Iris pigment epithelial cell (primary cell): ENCODE results near the gene IFI44.

ENCODE experiments used
- DNase-seq: peaks from one replicate; pipeline ENCODE4 v3.0.0-alpha.2; 2011; ENCODE audit warnings: low read depth

IFI44 gene

GRCh38 chr1:78649628-78650027 is at the start of gene IFI44:
Gene IFI44, plus strand, starts transcription at chr1:78649831. Its CDS starts 365 bp downstream, at chr1:78650196.
- peak; percentile 90 for DNase-seq

- no peak for DNase-seq
Observed at GRCh38 chr1:78601068-78601467, 48.6 kb upstream of the IFI44 start.

GRCh38 chr1:78603206-78603605 is 46.4 kb upstream of the IFI44 start:
- DNase-seq = peak; percentile 47

- DNase-seq = no peak
Observed at GRCh38 chr1:78604643-78605042, 45.0 kb upstream of the IFI44 start.

- no peak for DNase-seq
Observed at GRCh38 chr1:78606274-78606673, 43.4 kb upstream of the IFI44 start.

- peak; percentile 34 for DNase-seq
Observed at GRCh38 chr1:78607334-78607927, 42.2 kb upstream of the IFI44 start.

GRCh38 chr1:78607944-78608343 is 41.7 kb upstream of the IFI44 start:
- DNase-seq = no peak

- DNase-seq = peak; percentile 84
Observed at GRCh38 chr1:78617615-78618026, 32.0 kb upstream of the IFI44 start.

- DNase-seq = peak; percentile 25
Observed at GRCh38 chr1:78619032-78619431, 30.6 kb upstream of the IFI44 start.

GRCh38 chr1:78619446-78619802 is 30.2 kb upstream of the IFI44 start:
- no peak for DNase-seq

- DNase-seq = peak; percentile 83
Observed at GRCh38 chr1:78619803-78620579, 29.6 kb upstream of the IFI44 start, which contains the start of gene IFI44L. Gene IFI44L, plus strand, starts transcription at chr1:78620448. Its CDS starts 7,468 bp downstream, at chr1:78627916.

- no peak for DNase-seq
Observed at GRCh38 chr1:78620666-78621065, 29.0 kb upstream of the IFI44 start.

- DNase-seq = peak; percentile 9
Observed at GRCh38 chr1:78622548-78622947, 27.1 kb upstream of the IFI44 start.

GRCh38 chr1:78624035-78624434 is 25.6 kb upstream of the IFI44 start:
- DNase-seq = no peak

GRCh38 chr1:78627321-78627720 is 22.3 kb upstream of the IFI44 start:
- peak; percentile 48 for DNase-seq

GRCh38 chr1:78630600-78630999 is 19.0 kb upstream of the IFI44 start:
- DNase-seq = no peak

- no peak for DNase-seq
Observed at GRCh38 chr1:78633209-78633608, 16.4 kb upstream of the IFI44 start.

- DNase-seq = no peak
Observed at GRCh38 chr1:78640462-78640861, 9.2 kb upstream of the IFI44 start.

- no peak for DNase-seq
Observed at GRCh38 chr1:78641558-78641957, 8.1 kb upstream of the IFI44 start.

GRCh38 chr1:78645723-78646122 is 3.9 kb upstream of the IFI44 start:
- no peak for DNase-seq

GRCh38 chr1:78647238-78647637 is 2.4 kb upstream of the IFI44 start:
- no peak for DNase-seq

- peak; percentile 26 for DNase-seq
Observed at GRCh38 chr1:78650114-78650660, 556 bp downstream of the IFI44 start.

- peak; percentile 84 for DNase-seq
Observed at GRCh38 chr1:78651241-78651640, 1.6 kb downstream of the IFI44 start.
